Nephron (organoid): ENCODE measurements around the gene USP15.
"Not testable (repeated sequence)": the region's sequence is repeated elsewhere in the genome, so short reads cannot be mapped to it uniquely, and the experiment has no call there.

Source experiments
- H3K27ac Mint-ChIP-seq, 3 experiments: 2 replicates each; pipeline ENCODE4 v1.8.0; 2020; ENCODE audit warnings: mixed read lengths in 3 of 3, mild to moderate bottlenecking in 2 of 3, moderate library complexity in 1 of 3
- H3K27me3 Mint-ChIP-seq: 2 replicates; pipeline ENCODE4 v1.8.0; 2021; ENCODE audit warnings: low read depth, mild to moderate bottlenecking, moderate library complexity, mixed read lengths
- H3K36me3 Mint-ChIP-seq: 2 replicates; pipeline ENCODE4 v1.8.0; 2020; ENCODE audit warnings: low read depth, mixed read lengths
- H3K4me1 Mint-ChIP-seq: 2 replicates; pipeline ENCODE4 v1.8.0; 2020; ENCODE audit warnings: mixed read lengths
- H3K4me3 Mint-ChIP-seq, 3 experiments: 2 replicates each; pipeline ENCODE4 v1.8.0; 2020; ENCODE audit warnings: mild to moderate bottlenecking in 3 of 3, mixed read lengths in 3 of 3, moderate library complexity in 2 of 3
- H3K9me3 Mint-ChIP-seq: 2 replicates; pipeline ENCODE4 v1.8.0; 2020; ENCODE audit warnings: mixed read lengths
- CTCF ChIP-seq, 3 experiments: fragments of 200-600 bp; sonication (generic); IDR thresholded peaks; one replicate each; pipeline ENCODE4 v1.5.0; 2021; ENCODE audit warnings: antibody characterized with exemption in 3 of 3; ENCODE audit not compliant: unreplicated experiment in 3 of 3

Gene USP15

GRCh38 chr12:62438098-62438692, 178.0 kb downstream of the USP15 start:
- Mint-ChIP-seq H3K9me3 (peaks cover 24% of the 10 kb centered on the region), H3K4me1 (peaks cover 6% of the 10 kb centered on the region), H3K27ac (no peak overlapping the region), H3K4me3 (no peak overlapping the region), H3K27me3 (peaks cover 35% of the 10 kb centered on the region), H3K36me3 (no peaks in the 10 kb centered on the region)
- TF ChIP-seq CTCF (IDR thresholded peaks at IDR 0.05; ENCODE audit: unreplicated experiment in 3 of 3) = peak; percentile 61 to 69 (median 63)

- no peak for TF ChIP-seq CTCF (IDR thresholded peaks at IDR 0.05; ENCODE audit: unreplicated experiment in 3 of 3)
- Mint-ChIP-seq H3K4me1 (no peaks in the 10 kb centered on the region), H3K9me3 (peaks cover 30% of the 10 kb centered on the region), H3K27me3 (no peaks in the 10 kb centered on the region), H3K36me3 (no peaks in the 10 kb centered on the region), H3K27ac (no peak overlapping the region), H3K4me3 (no peak overlapping the region)
These were observed 186.7 kb downstream of the USP15 start for GRCh38 chr12:62446754-62447452.

GRCh38 chr12:62448436-62448835, 188.2 kb downstream of the USP15 start:
- H3K27ac Mint-ChIP-seq = no peak overlapping the region
- no peak for TF ChIP-seq CTCF (IDR thresholded peaks at IDR 0.05; ENCODE audit: unreplicated experiment in 3 of 3)

GRCh38 chr12:62455429-62455828, 195.2 kb downstream of the USP15 start:
- not testable (repeated sequence) for H3K4me3 Mint-ChIP-seq, H3K36me3 Mint-ChIP-seq, H3K27ac Mint-ChIP-seq, H3K27me3 Mint-ChIP-seq, H3K4me1 Mint-ChIP-seq, H3K9me3 Mint-ChIP-seq

More at GRCh38 chr12:62448436-62448835, 188.2 kb downstream of the USP15 start:
- no peaks in the 10 kb centered on the region for H3K36me3 Mint-ChIP-seq
- peaks cover 16% of the 10 kb centered on the region for H3K9me3 Mint-ChIP-seq
- H3K27me3 Mint-ChIP-seq = no peaks in the 10 kb centered on the region
- no peaks in the 10 kb centered on the region for H3K4me1 Mint-ChIP-seq
- H3K4me3 Mint-ChIP-seq = no peak overlapping the region

- no peak for TF ChIP-seq CTCF (IDR thresholded peaks at IDR 0.05; ENCODE audit: unreplicated experiment in 3 of 3)
- Mint-ChIP-seq H3K27me3 (peaks cover 8% of the 10 kb centered on the region), H3K36me3 (no peaks in the 10 kb centered on the region), H3K4me1 (no peaks in the 10 kb centered on the region), H3K4me3 (no peak overlapping the region), H3K27ac (no peak overlapping the region), H3K9me3 (peaks cover 23% of the 10 kb centered on the region)
These were observed 198.4 kb downstream of the USP15 start for GRCh38 chr12:62458626-62459025.

GRCh38 chr12:62459976-62460375, 199.8 kb downstream of the USP15 start:
- Mint-ChIP-seq H3K36me3 (no peaks in the 10 kb centered on the region), H3K27ac (no peak overlapping the region), H3K4me3 (no peak overlapping the region), H3K27me3 (peaks cover 9% of the 10 kb centered on the region), H3K9me3 (peaks cover 26% of the 10 kb centered on the region), H3K4me1 (no peaks in the 10 kb centered on the region)
- TF ChIP-seq CTCF (IDR thresholded peaks at IDR 0.05; ENCODE audit: unreplicated experiment in 3 of 3) = no peak

GRCh38 chr12:62461171-62461837, 201.1 kb downstream of the USP15 start:
- H3K27ac Mint-ChIP-seq, H3K4me3 Mint-ChIP-seq, H3K4me1 Mint-ChIP-seq, H3K36me3 Mint-ChIP-seq, H3K27me3 Mint-ChIP-seq: not testable (repeated sequence)
- peaks cover 21% of the 10 kb centered on the region for H3K9me3 Mint-ChIP-seq

- Mint-ChIP-seq H3K4me1 (peaks cover 12% of the 10 kb centered on the region), H3K9me3 (peaks cover 21% of the 10 kb centered on the region), H3K4me3 (peak overlapping the region in 1 of 3 experiments; percentile 42)
- H3K27ac Mint-ChIP-seq, H3K36me3 Mint-ChIP-seq, H3K27me3 Mint-ChIP-seq: not testable (repeated sequence)
These were observed 203.0 kb downstream of the USP15 start for GRCh38 chr12:62463252-62463651.
